ENCODE results near the gene EPB41. TPM values are rescaled to one million over a fixed set of nuclear protein-coding genes. Genes with fewer than 3 reads are reported as not detected.

The EPB41 gene
- polyA plus RNA-seq, 1 of the 3 experiments (the other 2 are of a cell fraction) = 7.4 TPM

- H3K4me2 ChIP-seq = no peak overlapping the region
- no peaks in the 10 kb centered on the region for H3K9me2 ChIP-seq
- H3F3A ChIP-seq (replicated peaks; ENCODE audit: insufficient read depth) = no peaks in the 10 kb centered on the region
- WGBS (ENCODE audit: low lambda C conversion rate) = 73% methylated on average over 1 of the region's 1 CpG
- H3K27me3 ChIP-seq (ENCODE audit: insufficient read depth) = no peaks in the 10 kb centered on the region
- no peaks in the 10 kb centered on the region for H3K9me3 ChIP-seq
- CTCF ChIA-PET = interaction anchor here (0.9 to 3.6 kb wide), 5 partner anchors 8 to 187 kb away, joined by 3 to 8 read pairs (median 6); no protein-coding TSS in a partner anchor
- H3K4me3 ChIP-seq (ENCODE audit: low read depth in 2 of 2, low read length in 1 of 2) = no peak overlapping the region
- no peak overlapping the region for H2AFZ ChIP-seq (ENCODE audit: low read depth)
- no peaks in the 10 kb centered on the region; a peak in 1 of 4 replicates for H3K4me1 ChIP-seq (ENCODE audit: control insufficient read depth in 1 of 2, insufficient read depth in 2 of 2, low read depth in 1 of 2, low read length in 1 of 2)
- no peaks in the 10 kb centered on the region for H3K79me2 ChIP-seq (ENCODE audit: insufficient read depth)
- H3K36me3 ChIP-seq (replicated peaks in 1 of 2; ENCODE audit: control insufficient read depth in 1 of 2, insufficient read depth in 2 of 2, low read length in 1 of 2) = peaks cover 0 to 6% of the 10 kb centered on the region in 2 experiments
- no peak overlapping the region for H3K27ac ChIP-seq (ENCODE audit: low read depth in 2 of 2, low read length in 1 of 2)
- no peak for DNase-seq
- no peaks in the 10 kb centered on the region for H4K20me1 ChIP-seq (ENCODE audit: insufficient read depth)
- TF ChIP-seq ZBTB33 (IDR thresholded peaks at IDR 0.05; ENCODE audit: borderline replicate concordance, low read depth) = no peak
- no peak for TF ChIP-seq PBX3 (IDR thresholded peaks at IDR 0.05)
- no peak for TF ChIP-seq MEF2A (IDR thresholded peaks at IDR 0.05; ENCODE audit: borderline replicate concordance, low read depth)
- no peak for TF ChIP-seq USF2 (IDR thresholded peaks at IDR 0.05; ENCODE audit: borderline replicate concordance, low read depth, low read length)
- TF ChIP-seq SIN3A (IDR thresholded peaks at IDR 0.05; ENCODE audit: borderline replicate concordance, low read depth, low read length) = no peak
- TF ChIP-seq FOXM1 (IDR thresholded peaks at IDR 0.05; ENCODE audit: low read depth) = no peak
- no peak for TF ChIP-seq POLR2AphosphoS5 (IDR thresholded peaks at IDR 0.05; ENCODE audit: low read depth, low read length)
- TF ChIP-seq MAX (IDR thresholded peaks at IDR 0.05; ENCODE audit: low read depth) = no peak
- TF ChIP-seq IRF3 (IDR thresholded peaks at IDR 0.05; ENCODE audit: low read depth, low read length) = no peak
- no peak for TF ChIP-seq YY1 (IDR thresholded peaks at IDR 0.05; ENCODE audit: low read depth)
- no peak for TF ChIP-seq USF1 (IDR thresholded peaks at IDR 0.05; ENCODE audit: borderline replicate concordance, low read depth)
- no peak for TF ChIP-seq REST (IDR thresholded peaks at IDR 0.05; ENCODE audit: low read depth, low read length)
- TF ChIP-seq GABPA (IDR thresholded peaks at IDR 0.05; ENCODE audit: low read depth) = no peak
- no peak for TF ChIP-seq EP300 (IDR thresholded peaks at IDR 0.05; ENCODE audit: borderline replicate concordance in 1 of 2, low read depth in 1 of 2, low read length in 1 of 2)
- no peak for TF ChIP-seq TCF12 (IDR thresholded peaks at IDR 0.05)
- H3K9ac ChIP-seq = no peak overlapping the region
- POLR2A ChIA-PET = no interaction called here
Observed at GRCh38 chr1:29064064-29064463, 149.7 kb downstream of the EPB41 start.

All from SK-N-SH (cell line).